Endothelial cell (in vitro differentiated cells): ENCODE data around the gene COL6A6. TPM values are rescaled to one million over a fixed set of nuclear protein-coding genes. Genes with fewer than 3 reads are reported as not detected.

Experiments used
- DNase-seq: peaks from one replicate; pipeline ENCODE4 v3.0.0; 2021; ENCODE audit warnings: low spot score
- H3K27ac Mint-ChIP-seq: one replicate; pipeline ENCODE4 v1.8.0; 2021; ENCODE audit warnings: mixed read lengths, inconsistent platforms; ENCODE audit not compliant: unreplicated experiment
- H3K27me3 Mint-ChIP-seq: one replicate; pipeline ENCODE4 v1.8.0; 2021; ENCODE audit warnings: mild to moderate bottlenecking, moderate library complexity, mixed read lengths, inconsistent platforms; ENCODE audit not compliant: unreplicated experiment
- H3K36me3 Mint-ChIP-seq: one replicate; pipeline ENCODE4 v1.8.0; 2021; ENCODE audit warnings: mild to moderate bottlenecking, low read depth, mixed read lengths, inconsistent platforms; ENCODE audit not compliant: unreplicated experiment
- H3K4me1 Mint-ChIP-seq: one replicate; pipeline ENCODE4 v1.8.0; 2021; ENCODE audit warnings: mild to moderate bottlenecking, mixed read lengths, inconsistent platforms; ENCODE audit not compliant: unreplicated experiment
- H3K4me3 Mint-ChIP-seq: one replicate; pipeline ENCODE4 v1.8.0; 2021; ENCODE audit warnings: mild to moderate bottlenecking, mixed read lengths, inconsistent platforms; ENCODE audit not compliant: unreplicated experiment
- H3K9me3 Mint-ChIP-seq: one replicate; pipeline ENCODE4 v1.8.0; 2021; ENCODE audit warnings: mixed read lengths, inconsistent platforms; ENCODE audit not compliant: unreplicated experiment
- CTCF ChIP-seq: fragments of 200-600 bp; sonication (generic); IDR thresholded peaks from one replicate; pipeline ENCODE4 v1.5.0; 2021; ENCODE audit warnings: antibody characterized with exemption; ENCODE audit not compliant: unreplicated experiment
- total RNA-seq: library from RNA; stranded (reverse); fragmentation: NEBNext Ultra II Directional; extraction: Animal tissue kit (Norgen Biotek cat#: 25700); gene quantifications from one replicate; pipeline ENCODE4 v1.2.1, GENCODE V29; 2021; ENCODE audit not compliant: unreplicated experiment

The COL6A6 gene
- total RNA-seq, 1 donor from 2014 or later: 0.49 TPM

- TF ChIP-seq CTCF: no peak
- no peak for DNase-seq
- Mint-ChIP-seq H3K27me3 (no peaks in the 10 kb centered on the region), H3K4me1 (peaks cover 17% of the 10 kb centered on the region), H3K27ac (no peak overlapping the region), H3K9me3 (no peaks in the 10 kb centered on the region), H3K4me3 (no peak overlapping the region), H3K36me3 (no peaks in the 10 kb centered on the region)
Measured at GRCh38 chr3:130506031-130506430, 10.9 kb upstream of the COL6A6 start.

DNA sequence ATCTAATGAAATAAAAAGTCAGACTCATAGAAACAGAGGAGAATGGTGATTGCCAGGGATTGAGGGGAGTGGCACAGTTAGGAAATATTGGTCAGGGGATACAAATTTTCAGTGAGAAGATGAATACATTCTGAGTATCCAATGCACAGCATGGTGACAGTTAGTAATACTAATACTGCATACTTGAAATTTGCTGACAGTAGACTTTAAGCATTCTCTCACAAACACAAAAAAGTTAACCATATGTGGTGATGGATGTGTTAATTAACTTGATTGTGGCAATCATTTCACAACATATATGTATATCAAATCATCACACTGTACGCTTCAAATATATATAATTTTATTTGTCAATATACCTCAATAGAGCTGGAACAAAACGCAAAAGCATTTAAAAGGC, 9.2 kb upstream of the COL6A6 start:
- no peaks in the 10 kb centered on the region for H3K36me3 Mint-ChIP-seq
- no peak overlapping the region for H3K27ac Mint-ChIP-seq
- no peak for TF ChIP-seq CTCF
- H3K4me1 Mint-ChIP-seq: peaks cover 17% of the 10 kb centered on the region
- DNase-seq: no peak
- H3K27me3 Mint-ChIP-seq: peaks cover 1% of the 10 kb centered on the region
- H3K9me3 Mint-ChIP-seq: no peaks in the 10 kb centered on the region
- no peak overlapping the region for H3K4me3 Mint-ChIP-seq

- TF ChIP-seq CTCF: no peak
- Mint-ChIP-seq H3K4me3 (no peak overlapping the region), H3K9me3 (no peaks in the 10 kb centered on the region), H3K36me3 (no peaks in the 10 kb centered on the region), H3K4me1 (peaks cover 17% of the 10 kb centered on the region), H3K27me3 (peaks cover 1% of the 10 kb centered on the region), H3K27ac (no peak overlapping the region)
- no peak for DNase-seq
Measured at GRCh38 chr3:130509008-130509407, 8.0 kb upstream of the COL6A6 start.

DNA sequence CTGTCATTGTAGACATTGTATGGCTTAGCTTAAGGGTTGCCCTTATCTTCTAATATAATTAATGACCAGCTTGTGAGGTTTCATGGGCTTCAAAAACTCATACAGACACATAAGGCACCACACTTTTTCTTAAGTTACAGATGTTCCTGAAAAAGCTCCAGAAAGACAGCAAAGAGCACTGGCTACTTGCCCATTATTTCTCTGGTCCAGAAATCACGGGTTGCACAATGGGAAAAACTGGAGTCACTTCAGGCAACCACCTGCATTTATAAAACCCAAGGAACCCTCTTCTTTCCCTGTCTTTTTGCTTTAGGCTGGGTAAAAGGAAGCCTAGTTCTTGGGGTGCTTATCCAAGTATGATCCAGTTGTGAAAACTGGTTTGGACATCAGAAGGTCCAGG, 2.3 kb upstream of the COL6A6 start:
- H3K36me3 Mint-ChIP-seq: peaks cover 5% of the 10 kb centered on the region
- no peaks in the 10 kb centered on the region for H3K9me3 Mint-ChIP-seq
- no peak for DNase-seq
- no peak overlapping the region for H3K27ac Mint-ChIP-seq
- H3K4me3 Mint-ChIP-seq: no peak overlapping the region
- H3K4me1 Mint-ChIP-seq: peaks cover 10% of the 10 kb centered on the region
- peaks cover 10% of the 10 kb centered on the region for H3K27me3 Mint-ChIP-seq
- TF ChIP-seq CTCF: no peak

DNA sequence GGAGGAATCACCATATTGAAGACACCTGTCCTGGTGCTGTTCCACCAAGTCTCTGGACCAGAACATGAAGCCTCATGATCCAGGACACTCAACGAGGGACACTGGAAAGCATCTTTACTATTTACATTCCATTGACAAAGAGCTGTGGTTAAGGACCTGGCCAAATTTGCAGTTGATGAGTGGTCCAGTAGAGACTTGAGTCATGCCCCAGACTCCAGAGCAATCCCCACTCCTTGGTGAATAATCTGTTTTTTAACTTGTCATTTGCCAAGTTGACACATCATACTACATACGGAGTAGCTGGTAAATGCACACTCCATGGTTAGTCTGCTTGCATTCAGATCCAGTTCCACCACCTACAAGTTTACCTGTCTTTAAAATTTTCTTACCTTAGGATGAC, 1.2 kb upstream of the COL6A6 start:
- no peak for DNase-seq
- Mint-ChIP-seq H3K4me3 (no peak overlapping the region), H3K27me3 (peaks cover 10% of the 10 kb centered on the region), H3K9me3 (no peaks in the 10 kb centered on the region), H3K27ac (no peak overlapping the region), H3K36me3 (peaks cover 5% of the 10 kb centered on the region), H3K4me1 (peaks cover 6% of the 10 kb centered on the region)
- no peak for TF ChIP-seq CTCF
